GM12891 (cell line): Measurements from ENCODE around the gene IFNG-AS1.

Experiments used
- PAX5 ChIP-seq: IDR thresholded peaks from 2 replicates; pipeline ENCODE4 v1.6.1; 2011; ENCODE audit warnings: low read length, moderate library complexity, mild to moderate bottlenecking; ENCODE audit not compliant: insufficient read depth, severe bottlenecking
- POLR2A ChIP-seq: IDR thresholded peaks from 2 replicates; pipeline ENCODE4 v1.6.1; 2011; ENCODE audit warnings: low read depth, low read length, control low read depth
- POLR2AphosphoS5 ChIP-seq: IDR thresholded peaks from 2 replicates; pipeline ENCODE4 v1.6.1; 2011; ENCODE audit warnings: low read depth, low read length, control low read depth
- POU2F2 ChIP-seq: IDR thresholded peaks from 2 replicates; pipeline ENCODE4 v1.6.1; 2011; ENCODE audit warnings: low read depth, mild to moderate bottlenecking, control low read depth, low read length, moderate library complexity
- TAF1 ChIP-seq: IDR thresholded peaks from 2 replicates; pipeline ENCODE4 v1.6.1; 2011; ENCODE audit warnings: low read depth, low read length, control low read depth

- no peak for TF ChIP-seq POLR2A
- no peak for TF ChIP-seq POLR2AphosphoS5
- TF ChIP-seq POU2F2 = no peak
- no peak for TF ChIP-seq TAF1
- no peak for TF ChIP-seq PAX5
Measured at GRCh38 chr12:67964456-67964855, 24.8 kb upstream of the IFNG-AS1 start.
